GM12864 (cell line): Measurements from ENCODE around the gene RTN4RL2.

ENCODE experiments used
- DNase-seq: peaks from one replicate; pipeline ENCODE4 v3.0.0-alpha.2; 2011; ENCODE audit warnings: low read depth
- H3K4me3 ChIP-seq: 2 replicates; pipeline ENCODE4 v1.5.1; 2011; ENCODE audit warnings: mild to moderate bottlenecking, low read depth, low read length, control low read depth
- CTCF ChIP-seq: IDR thresholded peaks from 2 replicates; pipeline ENCODE4 v1.5.1; 2011; ENCODE audit warnings: low read depth, mild to moderate bottlenecking, moderate library complexity, low read length, control low read depth, inconsistent platforms; ENCODE audit errors: missing control alignments

The RTN4RL2 gene

DNA sequence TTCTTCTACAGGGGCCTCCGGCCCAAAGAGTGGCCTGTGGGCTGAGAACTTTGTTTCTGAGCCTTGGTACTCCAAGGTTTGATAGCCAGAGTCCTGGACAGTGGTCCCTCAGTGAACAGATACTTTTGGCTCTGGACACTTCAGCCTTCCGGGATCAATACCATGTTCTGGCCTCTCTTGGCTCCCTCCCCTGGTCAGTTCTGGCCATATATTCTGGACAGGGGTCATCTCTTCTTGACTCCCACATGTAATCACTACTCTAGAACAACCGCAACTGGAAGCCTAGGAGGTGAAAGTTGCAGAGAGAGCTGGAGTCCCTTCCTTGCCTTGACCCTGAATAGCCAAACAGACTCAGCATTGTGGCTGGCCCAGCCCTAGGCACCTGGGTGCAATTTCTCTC is 2.3 kb downstream of the RTN4RL2 start:
- DNase-seq = no peak
- no peak for TF ChIP-seq CTCF
- no peak overlapping the region for H3K4me3 ChIP-seq

DNA sequence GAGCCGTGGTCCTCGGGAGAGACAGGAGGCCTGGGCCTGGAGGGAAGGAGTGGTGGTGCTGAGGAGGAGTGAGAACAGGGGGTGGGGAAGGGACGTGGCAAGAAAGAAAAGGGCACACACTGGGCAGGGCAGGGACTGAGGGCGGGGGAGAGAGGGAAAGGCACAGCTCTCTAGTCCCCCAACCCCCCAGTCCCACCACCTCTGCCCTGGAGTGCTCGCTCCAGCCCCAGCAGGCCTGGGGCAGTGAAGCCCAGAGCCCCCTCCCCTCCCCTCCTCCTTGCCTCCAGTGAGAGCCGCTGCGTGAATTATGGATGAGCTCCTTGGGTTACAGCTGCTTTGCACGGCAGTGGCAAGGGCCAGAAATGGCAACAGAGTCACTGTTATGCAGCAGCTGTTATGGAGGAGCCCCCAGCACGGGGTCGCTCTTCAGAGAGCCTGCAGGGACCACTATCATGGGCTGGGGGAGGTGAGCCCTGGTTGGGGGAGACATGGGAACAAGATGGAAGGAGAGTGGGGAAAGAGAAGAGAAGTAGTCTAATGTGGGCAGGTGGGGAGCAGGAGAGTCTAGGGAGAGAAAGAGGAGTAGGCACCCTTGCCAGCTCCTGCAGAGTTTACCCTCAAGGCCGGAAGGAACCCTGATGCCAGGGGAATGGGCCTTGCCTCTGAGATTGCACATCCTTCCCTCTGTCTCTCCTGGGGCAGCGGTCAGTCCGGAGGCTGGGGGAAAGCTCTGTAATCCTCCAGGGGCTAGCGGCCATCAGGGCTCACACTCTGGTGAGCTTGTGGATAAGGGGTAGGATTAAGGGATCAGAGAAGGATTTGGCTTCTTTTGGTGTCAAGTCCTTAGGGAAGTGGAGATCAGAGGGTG is 3.6 kb downstream of the RTN4RL2 start:
- TF ChIP-seq CTCF = no peak
- H3K4me3 ChIP-seq = no peak overlapping the region
- no peak for DNase-seq

DNA sequence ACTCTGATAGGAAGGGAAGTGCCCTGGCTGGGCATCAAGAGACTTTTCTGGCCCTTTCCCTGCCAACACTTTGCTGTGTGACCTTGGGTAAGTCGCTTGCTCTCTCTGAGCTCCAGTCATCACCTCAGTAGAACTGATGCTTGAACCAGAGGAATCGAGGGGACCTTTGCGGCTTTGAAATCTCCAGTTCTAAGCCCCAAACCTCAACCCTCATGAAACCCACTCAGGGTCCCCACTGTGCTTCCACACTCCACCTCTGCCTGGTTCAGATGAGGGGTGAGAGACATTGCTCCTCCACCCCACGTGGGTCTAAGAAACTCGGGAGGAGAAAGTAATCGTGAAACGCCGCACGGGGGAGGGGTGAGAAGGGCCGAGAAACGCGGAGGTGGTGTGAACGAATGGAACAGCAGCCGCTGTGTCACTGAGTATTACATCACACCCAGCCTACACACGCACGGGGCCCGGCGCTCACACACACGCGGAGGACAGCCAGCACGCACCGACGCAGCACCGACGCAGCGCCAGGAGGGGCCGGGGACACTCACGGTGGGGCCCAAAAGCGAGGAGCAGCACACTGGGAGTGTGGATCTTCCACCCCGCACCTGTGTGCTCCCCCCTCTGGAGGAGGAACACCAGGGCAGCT is 4.3 kb downstream of the RTN4RL2 start:
- no peak for TF ChIP-seq CTCF
- H3K4me3 ChIP-seq = no peak overlapping the region
- DNase-seq = no peak

DNA sequence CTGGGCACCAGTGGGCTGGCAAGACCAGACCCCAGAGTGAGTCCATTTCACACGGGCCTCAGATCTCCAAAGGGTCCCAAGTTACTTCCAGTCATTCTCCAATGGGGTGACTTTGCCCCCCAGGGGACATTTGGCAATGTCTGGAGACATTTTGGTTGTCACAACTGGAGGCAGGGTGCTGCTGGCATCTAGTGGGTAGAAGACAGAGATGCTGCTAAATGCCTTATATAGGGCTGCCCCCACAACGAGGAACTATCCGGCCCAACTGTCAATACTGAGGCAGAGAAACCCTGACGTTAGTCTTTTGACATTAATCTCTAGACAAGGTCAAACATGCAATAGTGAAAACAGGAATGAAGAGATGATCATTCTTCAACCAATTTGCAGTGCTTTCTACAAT is 6.4 kb downstream of the RTN4RL2 start:
- H3K4me3 ChIP-seq = no peak overlapping the region
- no peak for TF ChIP-seq CTCF
- no peak for DNase-seq

DNA sequence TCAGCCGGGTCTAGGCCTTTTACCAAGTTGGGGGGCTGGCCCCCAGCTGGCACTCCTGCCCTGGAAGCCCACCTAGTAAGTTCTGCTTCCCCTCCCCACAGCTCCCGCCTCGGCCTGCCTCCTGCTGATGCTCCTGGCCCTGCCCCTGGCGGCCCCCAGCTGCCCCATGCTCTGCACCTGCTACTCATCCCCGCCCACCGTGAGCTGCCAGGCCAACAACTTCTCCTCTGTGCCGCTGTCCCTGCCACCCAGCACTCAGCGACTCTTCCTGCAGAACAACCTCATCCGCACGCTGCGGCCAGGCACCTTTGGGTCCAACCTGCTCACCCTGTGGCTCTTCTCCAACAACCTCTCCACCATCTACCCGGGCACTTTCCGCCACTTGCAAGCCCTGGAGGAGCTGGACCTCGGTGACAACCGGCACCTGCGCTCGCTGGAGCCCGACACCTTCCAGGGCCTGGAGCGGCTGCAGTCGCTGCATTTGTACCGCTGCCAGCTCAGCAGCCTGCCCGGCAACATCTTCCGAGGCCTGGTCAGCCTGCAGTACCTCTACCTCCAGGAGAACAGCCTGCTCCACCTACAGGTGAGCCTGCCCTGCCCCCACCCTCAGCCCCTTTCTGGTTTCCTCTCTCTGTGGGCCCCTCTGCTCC is 7.3 kb downstream of the RTN4RL2 start:
- no peak for TF ChIP-seq CTCF
- no peak for DNase-seq
- no peak overlapping the region for H3K4me3 ChIP-seq

DNA sequence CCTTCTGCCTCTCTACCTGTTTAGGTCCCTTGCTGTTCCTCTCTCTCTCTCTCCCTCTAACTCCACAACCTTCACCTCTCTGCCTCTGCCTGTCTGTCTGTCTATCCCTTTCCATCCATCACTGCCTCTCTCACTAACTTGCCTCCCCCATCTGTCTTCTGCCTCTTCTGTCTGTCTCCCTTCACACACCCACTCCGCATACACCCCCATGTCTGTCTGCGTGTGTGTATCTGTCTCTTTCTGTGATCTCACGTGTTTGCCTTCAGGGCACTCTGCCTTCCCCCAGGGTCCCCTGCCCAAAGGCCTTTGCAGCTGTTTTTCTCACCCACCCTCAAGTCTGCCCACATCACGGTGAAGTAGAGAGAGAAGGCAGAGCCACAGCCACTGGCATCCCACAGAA is 7.9 kb downstream of the RTN4RL2 start:
- TF ChIP-seq CTCF = no peak
- no peak overlapping the region for H3K4me3 ChIP-seq
- DNase-seq = no peak
